OCI-LY1 (cell line): ENCODE results near the gene CSF2.

Experiments
- CTCF ChIP-seq: fragments of 200-600 bp; sonication (generic), shearing (Covaris generic); IDR thresholded peaks from 2 replicates; pipeline ENCODE4 v1.5.1; 2017; ENCODE audit warnings: mild to moderate bottlenecking, antibody characterized with exemption, low read length, moderate library complexity, mixed read lengths
- EZH2 ChIP-seq: fragments of 200-600 bp; sonication (generic), shearing (Covaris generic); IDR thresholded peaks from 2 replicates; pipeline ENCODE4 v1.8.0; 2017; ENCODE audit warnings: borderline replicate concordance, mixed run types, mild to moderate bottlenecking, antibody characterized with exemption, low read length, moderate library complexity, mixed read lengths

- TF ChIP-seq CTCF (no peak), EZH2 (no peak)
Observed at GRCh38 chr5:132109494-132110053, 36.0 kb downstream of the CSF2 start.
